HG02588 (cell line): ENCODE measurements around the gene TMEM81.

Source experiments
- ATAC-seq: cut with Tn5 transposase; IDR thresholded peaks from one replicate; pipeline ENCODE4 v1.9.1; 2021; ENCODE audit warnings: mild to moderate bottlenecking, moderate library complexity; ENCODE audit not compliant: unreplicated experiment

Gene TMEM81

DNA sequence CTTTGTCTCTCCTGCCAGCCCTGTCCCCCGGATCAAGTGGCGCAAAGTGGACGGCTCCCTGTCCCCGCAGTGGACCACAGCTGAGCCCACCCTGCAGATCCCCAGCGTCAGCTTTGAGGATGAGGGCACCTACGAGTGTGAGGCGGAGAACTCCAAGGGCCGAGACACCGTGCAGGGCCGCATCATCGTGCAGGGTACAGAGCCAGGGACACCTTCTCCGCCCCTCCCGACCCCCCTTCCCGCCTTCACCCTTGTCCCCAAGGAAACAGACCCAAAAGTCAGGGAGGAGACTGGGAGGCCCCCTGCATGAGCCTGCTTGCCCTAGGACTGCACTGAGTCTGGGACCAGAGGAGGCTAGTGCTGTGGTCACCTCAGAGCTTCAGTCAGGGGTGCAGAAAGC, 23.0 kb downstream of the TMEM81 start:
- ATAC-seq, result no peak

DNA sequence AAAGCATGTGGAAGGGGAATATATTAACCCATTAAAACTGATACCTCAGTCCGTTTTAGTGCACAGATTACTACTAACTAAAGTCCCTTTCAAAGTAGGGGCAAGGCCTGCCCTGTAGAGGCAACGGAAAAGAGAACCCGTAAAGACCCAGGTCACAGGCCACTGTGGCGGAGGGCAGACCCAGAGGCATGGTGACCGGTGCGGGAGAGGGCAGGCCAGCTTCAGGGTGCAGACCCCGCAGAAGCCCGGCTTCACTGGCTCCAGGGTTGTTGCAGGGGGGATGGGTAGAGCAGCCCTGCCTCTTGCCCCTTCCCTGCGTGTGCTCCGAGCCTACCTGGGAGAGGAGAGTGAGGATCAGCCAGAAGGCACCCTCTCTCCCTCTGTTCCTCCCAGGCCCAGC, 23.5 kb downstream of the TMEM81 start:
- ATAC-seq, result no peak

DNA sequence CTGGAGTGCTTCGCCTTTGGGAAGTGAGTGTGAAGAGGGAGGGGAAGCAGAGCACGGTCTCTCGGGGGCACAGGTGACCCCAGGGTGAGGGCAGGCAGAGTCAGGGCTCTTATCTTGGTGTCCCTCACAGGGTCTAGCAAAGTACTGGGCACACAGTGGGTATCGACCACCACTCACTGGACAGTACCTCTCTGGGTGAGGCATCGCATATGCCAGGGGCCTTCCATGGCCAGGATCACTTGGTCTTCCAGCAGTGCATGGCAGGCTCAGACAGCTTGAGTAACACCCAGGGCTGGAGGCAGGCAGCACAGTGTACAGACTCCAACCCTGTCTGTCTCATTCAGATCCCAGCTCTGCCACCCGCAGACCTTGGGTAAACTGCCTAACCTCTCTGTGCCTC, 24.6 kb downstream of the TMEM81 start:
- no peak for ATAC-seq

DNA sequence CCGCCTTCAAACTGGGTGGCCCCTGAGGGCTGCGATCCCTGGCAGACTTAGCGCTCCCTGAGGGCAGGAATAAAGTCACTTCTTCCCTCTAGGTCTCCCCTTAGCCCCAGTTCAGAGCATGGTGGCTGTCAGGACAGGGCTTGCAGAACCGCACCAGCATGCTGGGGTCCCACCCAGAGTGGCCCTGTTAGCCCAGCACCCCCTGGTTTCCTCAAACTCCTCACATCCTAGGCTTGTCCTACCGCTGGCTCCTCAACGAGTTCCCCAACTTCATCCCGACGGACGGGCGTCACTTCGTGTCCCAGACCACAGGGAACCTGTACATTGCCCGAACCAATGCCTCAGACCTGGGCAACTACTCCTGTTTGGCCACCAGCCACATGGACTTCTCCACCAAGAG, 25.4 kb downstream of the TMEM81 start:
- no peak for ATAC-seq

DNA sequence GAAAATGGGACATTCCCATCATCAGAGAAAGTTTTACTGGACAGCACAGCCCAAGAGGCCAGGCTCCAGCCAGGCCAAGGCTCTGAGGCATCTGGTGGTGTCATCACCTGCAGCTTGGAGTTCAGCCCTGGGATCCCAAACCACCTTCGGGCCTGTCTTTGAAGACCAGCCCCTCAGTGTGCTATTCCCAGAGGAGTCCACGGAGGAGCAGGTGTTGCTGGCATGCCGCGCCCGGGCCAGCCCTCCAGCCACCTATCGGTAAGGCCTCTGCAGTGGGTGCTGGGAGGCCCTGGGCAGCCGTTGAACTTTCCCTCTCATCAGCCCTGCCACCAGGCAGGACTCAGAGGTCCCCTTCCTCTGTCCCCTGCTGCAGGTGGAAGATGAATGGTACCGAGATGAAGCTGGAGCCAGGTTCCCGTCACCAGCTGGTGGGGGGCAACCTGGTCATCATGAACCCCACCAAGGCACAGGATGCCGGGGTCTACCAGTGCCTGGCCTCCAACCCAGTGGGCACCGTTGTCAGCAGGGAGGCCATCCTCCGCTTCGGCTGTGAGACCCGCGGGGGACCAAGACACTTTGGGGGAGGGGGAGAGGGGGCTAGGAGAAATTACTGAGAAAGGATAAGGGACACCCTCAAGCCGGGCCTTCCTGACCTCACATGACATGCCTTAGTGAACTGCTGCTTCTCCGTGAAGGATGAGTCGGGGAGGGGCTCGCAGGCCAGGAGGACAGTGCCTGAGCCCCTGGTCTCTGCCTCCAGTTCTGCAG, 26.3 kb downstream of the TMEM81 start:
- ATAC-seq, result no peak

DNA sequence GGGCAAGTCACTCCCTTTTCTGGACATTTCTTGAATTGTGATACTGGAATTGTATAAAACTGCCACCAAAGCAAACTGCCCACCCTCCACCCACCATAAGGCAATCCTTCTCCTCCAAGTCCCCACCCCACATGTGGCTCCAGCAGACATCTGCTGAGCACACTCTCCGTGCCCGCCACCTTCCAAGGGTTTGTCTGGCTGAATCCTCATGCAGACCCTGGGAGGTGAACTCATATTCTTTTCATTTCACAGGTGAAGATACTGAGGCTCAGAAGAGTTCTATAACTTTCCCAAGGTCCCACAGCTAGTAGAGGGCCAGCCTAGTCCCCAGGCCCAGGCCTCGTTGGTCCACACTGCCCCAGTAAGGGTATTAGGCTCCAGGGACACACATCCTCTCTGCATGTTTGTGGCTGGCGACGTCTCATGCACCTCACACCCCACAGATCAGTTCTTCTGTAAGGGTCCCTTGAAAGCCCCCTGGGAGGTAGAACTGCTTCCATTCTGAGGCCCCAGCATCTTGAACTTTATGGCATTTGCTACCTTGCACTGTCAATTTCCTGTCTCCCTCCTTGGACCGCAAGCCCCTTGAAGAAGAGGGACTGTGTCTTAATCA, 27.2 kb downstream of the TMEM81 start:
- ATAC-seq, result no peak

DNA sequence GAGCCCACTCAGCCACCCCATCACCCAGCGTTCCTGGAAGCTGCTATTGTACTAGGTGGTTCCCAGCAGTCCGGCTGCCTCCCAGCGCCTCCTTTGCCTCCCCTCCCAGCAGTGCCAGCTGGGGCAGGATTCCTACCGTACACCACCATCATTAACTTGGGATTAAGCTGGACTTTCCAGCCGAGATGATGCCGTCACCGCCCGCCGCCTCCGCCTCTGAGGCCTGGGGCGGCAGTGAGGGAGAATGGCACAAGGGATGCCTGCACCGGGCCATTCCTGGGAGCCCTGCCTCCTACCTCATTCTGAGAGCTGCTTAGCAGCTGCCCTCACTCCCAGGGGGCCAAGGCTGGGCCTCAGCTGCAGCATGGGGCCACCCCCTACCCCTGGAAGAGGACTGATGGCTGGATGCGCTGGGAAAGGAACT, 28.1 kb downstream of the TMEM81 start:
- no peak for ATAC-seq

DNA sequence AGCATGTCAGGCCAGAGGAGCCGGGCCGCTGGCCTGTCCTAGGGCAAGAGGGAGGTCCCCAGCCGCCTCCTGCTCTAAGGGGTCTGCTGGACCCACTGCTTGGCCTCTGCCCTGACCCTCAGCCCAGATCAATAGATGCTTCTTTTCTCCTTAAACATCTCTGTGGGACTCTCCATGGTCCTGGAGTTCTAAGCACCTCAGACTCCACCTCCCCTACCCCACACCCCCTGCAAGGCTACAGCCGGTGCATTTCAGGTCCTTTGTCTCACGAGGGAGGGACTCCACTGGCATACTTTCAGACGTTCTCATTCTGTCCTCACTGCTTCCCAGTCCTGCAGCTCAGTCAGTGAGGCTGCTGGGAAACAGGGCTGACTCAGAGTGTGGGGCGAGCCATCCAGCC, 30.2 kb downstream of the TMEM81 start:
- no peak for ATAC-seq

DNA sequence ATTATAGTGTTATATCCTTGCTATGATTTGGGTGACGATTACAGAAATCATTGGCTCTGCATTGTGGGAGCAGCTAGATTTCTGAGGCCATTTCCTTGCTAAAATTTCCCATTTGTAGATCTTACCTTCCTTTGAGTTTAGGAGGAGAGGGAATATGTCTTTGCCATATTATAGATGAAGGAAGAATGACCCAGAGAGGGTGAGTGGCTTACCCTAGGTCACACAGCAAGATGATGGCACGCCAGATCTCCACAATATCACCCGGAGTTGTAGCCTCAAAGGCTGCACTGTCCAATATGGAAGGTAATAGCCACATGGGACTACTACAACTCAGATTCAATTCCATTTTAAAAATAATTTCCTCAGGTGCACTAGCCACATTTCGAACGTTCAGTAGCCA, 31.0 kb downstream of the TMEM81 start:
- ATAC-seq, result no peak

DNA sequence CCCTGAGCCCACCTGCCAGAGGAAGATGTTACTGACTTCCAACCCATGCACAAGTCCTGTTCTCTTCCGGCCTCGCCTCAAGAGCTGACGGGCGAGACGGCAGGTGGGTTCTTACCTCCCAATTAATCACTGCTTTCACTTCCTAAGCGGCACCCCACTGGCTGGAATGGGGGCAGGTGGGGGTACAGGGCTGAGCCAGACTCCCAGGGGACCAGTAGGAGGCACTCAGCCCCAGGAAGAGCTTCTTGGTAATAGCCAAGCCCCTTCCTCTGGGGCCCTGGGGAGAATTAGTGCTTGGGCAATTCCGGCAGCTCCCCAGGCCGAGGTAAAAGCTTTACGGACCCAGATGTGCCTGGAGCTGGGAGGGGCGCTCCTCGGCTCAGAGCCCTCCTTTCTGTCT, 31.6 kb downstream of the TMEM81 start:
- ATAC-seq, result no peak

DNA sequence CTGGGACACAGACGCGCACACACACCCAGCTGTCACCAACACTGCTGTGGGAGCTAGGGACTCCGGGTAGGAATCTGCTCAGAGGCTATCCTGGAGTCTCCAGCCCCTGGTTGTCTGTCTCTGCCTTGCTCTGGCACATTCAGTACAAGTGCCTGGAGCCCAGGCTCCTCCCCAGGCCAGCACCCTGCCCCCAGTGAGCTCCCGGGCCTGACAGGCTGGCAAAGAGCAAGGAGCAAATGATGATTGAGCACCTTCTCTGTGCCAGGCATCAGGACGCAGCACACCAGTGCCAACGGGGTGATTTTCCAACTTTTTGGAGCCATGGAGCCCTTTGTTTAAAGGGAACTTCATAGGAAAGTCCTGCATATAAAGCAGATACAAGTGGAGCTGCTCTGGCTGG, 34.8 kb downstream of the TMEM81 start:
- ATAC-seq, result no peak

DNA sequence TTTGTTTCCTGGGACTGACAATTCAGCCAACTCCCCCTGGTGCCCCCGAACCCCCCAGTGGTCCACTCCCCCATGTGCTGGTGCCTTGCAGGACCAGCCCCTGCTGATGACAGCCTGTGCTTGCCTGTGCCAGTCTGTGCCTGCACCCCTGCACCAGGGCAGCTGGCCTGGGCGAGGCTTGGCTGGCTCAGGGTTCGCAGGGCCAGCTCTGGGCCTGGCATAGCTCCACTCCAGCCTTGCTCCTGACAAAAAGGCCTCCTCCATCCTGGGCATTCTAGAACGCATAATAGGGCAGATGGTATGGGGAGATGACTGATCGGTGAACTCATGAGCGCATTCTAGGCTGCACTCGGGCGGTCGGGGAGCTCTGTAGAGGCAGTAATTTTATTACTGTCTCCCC, 35.9 kb downstream of the TMEM81 start:
- no peak for ATAC-seq

DNA sequence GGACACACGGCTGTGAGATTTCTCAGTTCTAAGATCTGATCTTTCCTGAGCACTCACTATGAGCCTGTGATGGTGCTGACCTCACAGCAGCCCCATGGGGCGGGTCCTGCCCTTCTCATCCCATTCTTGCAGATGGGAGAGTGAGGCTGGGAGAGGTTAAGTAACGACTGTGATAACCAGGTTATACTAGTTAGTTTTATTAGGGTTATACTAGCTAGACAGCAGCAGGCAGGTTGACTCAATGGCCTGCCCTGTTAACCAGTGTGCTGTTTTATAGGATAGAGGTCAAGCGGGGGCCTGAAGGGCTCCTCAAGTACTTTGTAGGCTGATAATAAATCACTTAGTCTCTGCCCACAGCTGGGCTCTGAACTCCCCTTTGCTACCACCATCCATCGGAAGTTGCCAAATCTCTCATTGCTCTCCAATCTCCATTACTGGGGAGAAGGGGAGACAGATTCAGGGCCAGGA, 36.5 kb downstream of the TMEM81 start:
- ATAC-seq, result no peak

DNA sequence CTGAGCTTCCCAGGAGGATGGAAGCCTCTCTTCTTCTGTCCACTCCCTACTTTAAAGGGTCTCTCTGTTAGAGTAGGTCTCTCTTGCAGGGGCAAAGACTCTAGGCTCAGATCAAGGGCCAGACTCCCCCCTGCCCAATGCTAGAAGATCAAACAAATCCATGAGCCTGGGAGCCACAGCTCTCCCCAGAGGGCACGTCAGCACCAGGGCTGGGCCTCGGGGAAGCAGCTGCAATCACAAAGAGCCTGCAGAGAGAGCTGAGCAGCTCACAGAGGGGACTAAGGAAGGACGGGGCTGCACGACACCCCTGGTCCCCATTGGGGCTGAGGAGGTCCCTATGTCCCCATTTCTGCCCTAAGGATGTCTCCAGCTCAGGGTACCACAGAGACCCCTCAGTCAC, 37.4 kb downstream of the TMEM81 start:
- no peak for ATAC-seq

DNA sequence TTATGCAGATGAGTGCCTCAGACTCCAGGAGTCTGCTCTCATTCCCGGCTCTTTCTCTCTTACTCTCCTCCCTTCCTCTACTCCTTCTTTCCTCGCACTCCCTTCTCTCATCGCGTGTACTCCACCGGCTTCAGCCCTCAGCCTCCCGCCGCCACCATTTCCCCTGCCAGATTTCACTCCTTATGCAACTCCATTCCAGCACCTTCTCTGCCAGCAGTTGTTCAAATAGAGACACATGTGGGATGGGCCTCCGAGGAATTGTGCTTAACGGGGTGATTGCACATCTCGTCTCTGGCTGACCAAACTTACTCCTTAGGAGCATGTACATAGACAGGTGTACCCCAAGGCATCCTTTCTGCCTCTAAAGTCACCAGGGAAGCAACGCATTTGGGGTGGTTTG, 39.1 kb downstream of the TMEM81 start:
- ATAC-seq, result no peak

DNA sequence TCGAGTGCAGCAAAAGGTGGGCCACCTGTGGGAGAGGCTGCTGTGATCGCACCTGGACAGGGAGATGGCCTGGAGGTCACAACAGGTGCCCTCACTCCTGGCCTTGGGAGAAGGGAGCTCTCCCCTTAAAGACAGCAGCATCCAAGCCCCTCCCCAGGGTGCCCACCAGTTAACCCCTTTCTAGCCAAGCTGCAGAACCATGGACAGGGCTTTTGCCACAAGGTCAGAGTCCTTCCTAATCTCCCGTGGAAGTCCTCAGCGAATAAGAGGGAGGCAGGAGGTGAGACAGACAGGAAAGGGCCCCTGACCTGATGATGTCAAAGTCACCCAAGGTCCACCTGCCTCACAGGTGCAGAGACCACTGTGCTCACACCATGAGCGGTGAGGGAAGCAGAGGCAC, 39.5 kb downstream of the TMEM81 start:
- no peak for ATAC-seq

DNA sequence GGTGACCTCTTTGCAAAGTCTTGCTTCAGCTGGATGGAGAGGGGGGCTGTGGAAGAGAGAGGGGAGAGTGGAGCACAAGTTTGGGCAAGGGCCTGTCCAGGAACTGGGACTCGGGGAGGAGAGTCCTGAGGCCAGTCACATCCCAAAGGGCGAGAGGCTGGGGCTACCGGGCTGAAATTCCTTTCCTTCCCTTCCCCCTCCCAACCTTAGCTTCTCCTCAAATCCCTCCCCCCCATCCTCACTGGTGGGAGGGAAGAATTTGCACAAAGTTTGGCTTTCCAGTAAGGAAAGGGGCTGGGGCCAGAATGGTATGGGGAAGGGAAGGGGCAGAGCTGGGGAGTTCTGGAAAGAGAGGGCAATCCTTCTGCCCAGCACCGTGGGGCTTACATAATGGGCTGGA, 40.4 kb downstream of the TMEM81 start:
- no peak for ATAC-seq

DNA sequence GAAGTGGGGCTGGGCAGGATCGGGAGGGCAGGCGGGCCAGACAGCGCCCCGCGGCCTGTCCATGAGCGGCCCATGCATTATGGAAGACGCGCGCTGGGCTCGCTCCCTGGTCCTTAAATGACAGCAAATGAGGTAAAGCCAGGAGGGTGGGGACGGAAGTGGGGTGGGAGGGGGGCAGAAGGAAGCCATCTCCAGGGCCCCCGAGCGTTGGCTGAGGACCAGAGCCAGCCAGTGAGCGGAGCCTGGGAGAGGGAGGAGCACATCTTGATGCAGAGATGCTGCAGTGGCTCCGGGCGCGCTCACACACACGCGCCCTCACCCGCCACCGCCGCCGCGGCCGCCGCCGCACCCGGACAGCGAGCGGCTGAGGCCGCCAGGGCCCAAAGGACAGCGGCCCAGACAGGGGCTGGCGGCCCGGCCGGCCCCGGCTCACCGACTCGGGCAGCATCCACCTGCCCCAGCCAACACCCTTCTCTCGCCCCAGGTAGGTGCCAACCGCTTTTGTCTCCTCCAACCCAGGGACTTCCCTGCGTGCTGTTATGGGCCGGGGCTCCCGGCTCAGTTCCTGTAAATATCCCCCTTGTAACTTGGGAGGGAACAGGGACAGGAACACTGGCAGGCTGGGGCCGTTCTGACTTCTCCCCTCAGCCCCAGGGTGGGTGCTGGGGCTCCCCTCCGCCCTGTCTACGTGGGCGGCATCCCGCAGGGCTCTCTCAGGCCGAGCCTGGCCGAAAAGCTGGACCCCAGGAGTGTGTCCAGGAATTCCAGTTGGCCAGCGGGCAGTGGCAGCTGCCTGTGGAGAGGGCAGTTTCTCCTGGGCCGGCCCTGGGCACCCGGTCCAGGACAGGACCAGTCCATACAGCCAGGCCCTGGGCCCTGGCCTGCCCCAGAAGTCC, 41.1 kb downstream of the TMEM81 start, which contains the start of gene CNTN2:
CNTN2 (plus strand) TSS at position 302 of the 896 bp plus-strand sequence. CDS start 9,974 bp downstream, outside the sequence.
- ATAC-seq, result no peak

DNA sequence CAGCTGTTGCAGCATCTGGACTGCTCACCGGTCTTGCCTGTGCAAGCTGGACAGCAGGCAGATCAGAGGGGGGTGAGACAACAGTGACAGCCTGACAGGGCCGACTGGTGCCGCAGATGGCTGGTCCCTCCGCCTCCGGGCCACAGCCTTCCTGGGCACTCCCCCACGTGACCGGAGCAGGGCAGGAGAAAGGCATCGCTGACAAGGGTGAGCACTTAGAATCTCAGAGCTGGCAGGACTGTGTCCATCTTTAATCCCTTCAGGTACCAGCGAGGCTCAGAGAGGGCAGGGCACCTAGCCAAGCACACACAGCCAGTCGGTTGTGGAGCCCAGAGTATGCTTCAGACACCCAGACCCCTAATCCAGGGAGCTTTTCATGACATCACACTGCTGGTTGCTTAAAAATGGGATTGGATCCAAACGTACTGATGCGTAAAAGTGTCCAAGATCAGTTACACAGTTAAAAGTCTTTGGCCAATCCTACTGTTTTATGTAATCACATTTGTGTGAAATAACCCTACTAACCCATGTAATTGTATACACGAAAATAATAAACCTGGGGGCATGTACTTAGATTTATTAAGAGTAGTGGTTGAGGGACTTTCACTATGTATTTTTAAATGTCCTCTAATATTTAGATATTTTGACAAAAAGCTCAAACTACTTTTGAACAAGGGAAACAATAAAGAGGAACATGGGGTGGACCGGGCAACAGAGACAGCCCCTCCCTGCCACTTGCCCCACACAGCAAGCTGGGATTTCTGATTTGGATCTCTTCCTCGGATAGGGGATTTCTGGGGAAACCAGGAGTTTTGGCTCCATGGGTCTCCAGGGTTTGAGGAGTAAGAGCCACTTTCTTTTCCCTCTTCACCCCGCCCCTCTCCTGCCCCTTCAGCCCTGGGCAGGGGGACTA, 42.0 kb downstream of the TMEM81 start:
- no peak for ATAC-seq

DNA sequence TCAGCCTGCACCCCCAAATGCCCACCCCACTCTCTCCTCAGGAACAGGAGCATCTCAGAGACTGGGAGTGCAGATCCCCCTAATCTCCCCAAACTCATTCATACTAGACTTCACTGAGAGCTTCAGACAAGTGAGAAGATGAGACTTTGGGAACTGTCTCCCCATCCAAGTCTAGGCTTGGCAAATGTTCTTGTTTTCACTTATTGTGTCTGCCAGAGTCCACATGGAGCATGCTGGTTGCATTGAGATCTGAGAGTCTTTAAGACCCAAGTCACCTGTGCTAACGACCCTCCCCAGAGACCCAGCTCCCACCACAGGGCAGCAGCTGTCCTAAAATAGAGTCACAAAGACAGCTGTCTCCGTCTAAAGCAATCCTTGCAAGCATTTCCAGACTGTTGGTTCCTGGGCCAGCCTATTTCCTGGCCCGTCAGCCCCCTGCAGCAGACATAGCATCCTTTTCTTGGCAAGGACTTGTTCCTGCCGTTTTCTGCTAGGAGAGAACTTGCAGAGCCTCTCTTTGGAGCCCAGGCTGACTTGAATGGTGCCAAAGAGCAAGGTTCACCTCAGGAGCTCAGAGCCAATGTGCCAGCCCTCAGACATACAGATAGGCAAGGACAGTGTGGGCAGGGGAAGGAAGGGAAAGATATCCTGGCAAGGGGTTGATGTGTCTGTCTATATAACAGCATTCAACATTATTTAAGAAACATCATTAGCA, 43.1 kb downstream of the TMEM81 start:
- no peak for ATAC-seq
